ENCODE data around the gene SEC24A.

GRCh38 chr5:134714120-134714519 lies 65.5 kb downstream of the SEC24A start:
- TF ChIP-seq CTCF (IDR thresholded peaks at IDR 0.05) (no peak), POLR2A (IDR thresholded peaks at IDR 0.05) (no peak), POLR2AphosphoS5 (IDR thresholded peaks at IDR 0.05) (no peak), EP300 (IDR thresholded peaks at IDR 0.05) (no peak)
